HepG2 (cell line): ENCODE results near the gene NUBPL.

Experiments
- FOXJ3 ChIP-seq: sonication (generic); formaldehyde crosslinking; IDR thresholded peaks from 2 replicates; pipeline ENCODE4 v1.4.0; 2020; ENCODE audit warnings: missing genetic modification reagents, mild to moderate bottlenecking, borderline replicate concordance
- JUN ChIP-seq: sonication (generic); formaldehyde crosslinking; IDR thresholded peaks from 2 replicates; pipeline ENCODE4 v1.4.0; 2020; ENCODE audit warnings: mild to moderate bottlenecking, missing genetic modification reagents
- NR2F1 ChIP-seq, 2 experiments: fragments of 450-650 bp in 1 of 2; formaldehyde crosslinking in 1 of 2; IDR thresholded peaks; 2 replicates each; pipeline versions ENCODE4 v1.5.0 to v1.6.1; 2016 to 2020; ENCODE audit warnings: mild to moderate bottlenecking in 1 of 2, missing compliant biosample characterization in 1 of 2, missing genetic modification reagents in 1 of 2, moderate library complexity in 1 of 2
- POLR2A ChIP-seq, 2 experiments: IDR thresholded peaks; 2 replicates each; pipeline ENCODE4 v1.6.1; 2011; ENCODE audit warnings: low read depth in 2 of 2, low read length in 2 of 2, mild to moderate bottlenecking in 1 of 2, moderate library complexity in 1 of 2; ENCODE audit not compliant: insufficient read depth in 1 of 2
- REST ChIP-seq, 2 experiments: IDR thresholded peaks; 2 replicates each; pipeline ENCODE4 v1.6.1; 2011 to 2012; ENCODE audit warnings: low read length in 2 of 2, borderline replicate concordance in 1 of 2, low read depth in 1 of 2, mild to moderate bottlenecking in 1 of 2, moderate library complexity in 1 of 2
- SALL1 ChIP-seq: sonication (generic); formaldehyde crosslinking; IDR thresholded peaks from 2 replicates; pipeline ENCODE4 v1.8.0; 2022; ENCODE audit warnings: mild to moderate bottlenecking, missing genetic modification reagents
- ZBTB39 ChIP-seq: sonication (generic); formaldehyde crosslinking; IDR thresholded peaks from 2 replicates; pipeline ENCODE4 v1.5.0; 2020; ENCODE audit warnings: missing genetic modification reagents
- ZNF503 ChIP-seq: sonication (generic); formaldehyde crosslinking; IDR thresholded peaks from 2 replicates; pipeline ENCODE4 v1.4.0; 2020; ENCODE audit warnings: missing genetic modification reagents
- ZNF580 ChIP-seq: IDR thresholded peaks from 2 replicates; pipeline ENCODE4 v1.6.1; 2016; ENCODE audit warnings: low read depth, borderline replicate concordance
- ZNF782 ChIP-seq: sonication (generic); formaldehyde crosslinking; IDR thresholded peaks from 2 replicates; pipeline ENCODE4 v1.4.0; 2020; ENCODE audit warnings: missing genetic modification reagents, mild to moderate bottlenecking, borderline replicate concordance
- TF ChIP-seq, protein P1 (sequence below): sonication (generic); formaldehyde crosslinking; IDR thresholded peaks from 2 replicates; pipeline ENCODE4 v1.4.0; 2020; ENCODE audit warnings: missing genetic modification reagents
- TF ChIP-seq, protein P2 (sequence below): sonication (generic); formaldehyde crosslinking; IDR thresholded peaks from 2 replicates; pipeline ENCODE4 v1.5.0; 2020; ENCODE audit warnings: mild to moderate bottlenecking, missing genetic modification reagents, moderate library complexity

- TF ChIP-seq POLR2A (IDR thresholded peaks at IDR 0.05; ENCODE audit: insufficient read depth in 1 of 2, low read depth in 2 of 2, low read length in 2 of 2) (no peak), SALL1 (CRISPR knock-in tag) (no peak), NR2F1 (CRISPR knock-in tag; IDR thresholded peaks at IDR 0.05) (no peak), ZNF782 (CRISPR knock-in tag) (no peak), ZBTB39 (CRISPR knock-in tag) (no peak), FOXJ3 (CRISPR knock-in tag) (no peak), ZNF580 (CRISPR knock-in tag) (no peak), JUN (no peak), REST (IDR thresholded peaks at IDR 0.05; ENCODE audit: borderline replicate concordance in 1 of 2, low read depth in 1 of 2, low read length in 2 of 2) (no peak), ZNF503 (no peak)
- TF ChIP-seq, protein P1, sequence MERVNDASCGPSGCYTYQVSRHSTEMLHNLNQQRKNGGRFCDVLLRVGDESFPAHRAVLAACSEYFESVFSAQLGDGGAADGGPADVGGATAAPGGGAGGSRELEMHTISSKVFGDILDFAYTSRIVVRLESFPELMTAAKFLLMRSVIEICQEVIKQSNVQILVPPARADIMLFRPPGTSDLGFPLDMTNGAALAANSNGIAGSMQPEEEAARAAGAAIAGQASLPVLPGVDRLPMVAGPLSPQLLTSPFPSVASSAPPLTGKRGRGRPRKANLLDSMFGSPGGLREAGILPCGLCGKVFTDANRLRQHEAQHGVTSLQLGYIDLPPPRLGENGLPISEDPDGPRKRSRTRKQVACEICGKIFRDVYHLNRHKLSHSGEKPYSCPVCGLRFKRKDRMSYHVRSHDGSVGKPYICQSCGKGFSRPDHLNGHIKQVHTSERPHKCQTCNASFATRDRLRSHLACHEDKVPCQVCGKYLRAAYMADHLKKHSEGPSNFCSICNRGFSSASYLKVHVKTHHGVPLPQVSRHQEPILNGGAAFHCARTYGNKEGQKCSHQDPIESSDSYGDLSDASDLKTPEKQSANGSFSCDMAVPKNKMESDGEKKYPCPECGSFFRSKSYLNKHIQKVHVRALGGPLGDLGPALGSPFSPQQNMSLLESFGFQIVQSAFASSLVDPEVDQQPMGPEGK (CRISPR knock-in tag) = no peak
- TF ChIP-seq, protein P2, sequence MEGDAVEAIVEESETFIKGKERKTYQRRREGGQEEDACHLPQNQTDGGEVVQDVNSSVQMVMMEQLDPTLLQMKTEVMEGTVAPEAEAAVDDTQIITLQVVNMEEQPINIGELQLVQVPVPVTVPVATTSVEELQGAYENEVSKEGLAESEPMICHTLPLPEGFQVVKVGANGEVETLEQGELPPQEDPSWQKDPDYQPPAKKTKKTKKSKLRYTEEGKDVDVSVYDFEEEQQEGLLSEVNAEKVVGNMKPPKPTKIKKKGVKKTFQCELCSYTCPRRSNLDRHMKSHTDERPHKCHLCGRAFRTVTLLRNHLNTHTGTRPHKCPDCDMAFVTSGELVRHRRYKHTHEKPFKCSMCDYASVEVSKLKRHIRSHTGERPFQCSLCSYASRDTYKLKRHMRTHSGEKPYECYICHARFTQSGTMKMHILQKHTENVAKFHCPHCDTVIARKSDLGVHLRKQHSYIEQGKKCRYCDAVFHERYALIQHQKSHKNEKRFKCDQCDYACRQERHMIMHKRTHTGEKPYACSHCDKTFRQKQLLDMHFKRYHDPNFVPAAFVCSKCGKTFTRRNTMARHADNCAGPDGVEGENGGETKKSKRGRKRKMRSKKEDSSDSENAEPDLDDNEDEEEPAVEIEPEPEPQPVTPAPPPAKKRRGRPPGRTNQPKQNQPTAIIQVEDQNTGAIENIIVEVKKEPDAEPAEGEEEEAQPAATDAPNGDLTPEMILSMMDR (CRISPR knock-in tag) = no peak
Measured at GRCh38 chr14:31774567-31774966, 213.4 kb downstream of the NUBPL start.
